ENCODE results near the gene MAP3K14. TPM values are rescaled to one million over a fixed set of nuclear protein-coding genes. Genes with fewer than 3 reads are reported as not detected.
"Not testable (repeated sequence)": the region's sequence is repeated elsewhere in the genome, so short reads cannot be mapped to it uniquely, and the experiment has no call there.

Gene MAP3K14
- total RNA-seq, 4 donors from 2014 or later: 4.1 to 21.7 (median 6.2) TPM

DNA sequence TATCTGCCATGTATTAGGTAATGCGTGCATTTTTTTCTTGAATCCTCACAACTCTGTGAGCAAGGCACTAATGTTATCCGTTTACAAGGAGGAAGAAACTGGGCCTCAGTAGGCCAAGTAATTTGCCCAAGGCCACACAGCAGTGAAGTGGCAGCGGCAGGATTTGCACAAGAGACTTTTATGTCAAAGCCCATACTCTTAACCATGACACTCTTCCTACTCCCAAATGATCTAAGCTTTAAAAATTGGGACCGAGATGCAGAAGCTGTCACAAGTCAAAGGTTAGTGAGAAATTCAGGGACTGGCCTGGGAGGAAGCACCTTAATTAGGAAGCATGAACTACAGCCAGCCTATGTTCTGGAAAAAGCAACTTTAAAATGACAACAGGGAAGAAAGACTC, 10.7 kb downstream of the MAP3K14 start:
- H3K4me3 ChIP-seq (replicated peaks in 1 of 3): no peak overlapping the region
- H3K36me3 ChIP-seq: no peaks in the 10 kb centered on the region
- H3K27me3 ChIP-seq: no peaks in the 10 kb centered on the region
- intact Hi-C loops (cut with DNase I): no loop called here
- H3K9me3 ChIP-seq: no peaks in the 10 kb centered on the region
- 72 to 75% methylated on average over 4 of the region's 4 CpGs for WGBS, 2 donors
- peaks cover 28 to 71% of the 10 kb centered on the region in 2 donors for H3K4me1 ChIP-seq
- TF ChIP-seq POLR2A (IDR thresholded peaks at IDR 0.05): no peak
- TF ChIP-seq, protein P1, sequence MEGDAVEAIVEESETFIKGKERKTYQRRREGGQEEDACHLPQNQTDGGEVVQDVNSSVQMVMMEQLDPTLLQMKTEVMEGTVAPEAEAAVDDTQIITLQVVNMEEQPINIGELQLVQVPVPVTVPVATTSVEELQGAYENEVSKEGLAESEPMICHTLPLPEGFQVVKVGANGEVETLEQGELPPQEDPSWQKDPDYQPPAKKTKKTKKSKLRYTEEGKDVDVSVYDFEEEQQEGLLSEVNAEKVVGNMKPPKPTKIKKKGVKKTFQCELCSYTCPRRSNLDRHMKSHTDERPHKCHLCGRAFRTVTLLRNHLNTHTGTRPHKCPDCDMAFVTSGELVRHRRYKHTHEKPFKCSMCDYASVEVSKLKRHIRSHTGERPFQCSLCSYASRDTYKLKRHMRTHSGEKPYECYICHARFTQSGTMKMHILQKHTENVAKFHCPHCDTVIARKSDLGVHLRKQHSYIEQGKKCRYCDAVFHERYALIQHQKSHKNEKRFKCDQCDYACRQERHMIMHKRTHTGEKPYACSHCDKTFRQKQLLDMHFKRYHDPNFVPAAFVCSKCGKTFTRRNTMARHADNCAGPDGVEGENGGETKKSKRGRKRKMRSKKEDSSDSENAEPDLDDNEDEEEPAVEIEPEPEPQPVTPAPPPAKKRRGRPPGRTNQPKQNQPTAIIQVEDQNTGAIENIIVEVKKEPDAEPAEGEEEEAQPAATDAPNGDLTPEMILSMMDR (IDR thresholded peaks at IDR 0.05): no peak
- DNase-seq: no peak
- peak overlapping the region in 1 of 3 donors; percentile 78 for H3K27ac ChIP-seq

DNA sequence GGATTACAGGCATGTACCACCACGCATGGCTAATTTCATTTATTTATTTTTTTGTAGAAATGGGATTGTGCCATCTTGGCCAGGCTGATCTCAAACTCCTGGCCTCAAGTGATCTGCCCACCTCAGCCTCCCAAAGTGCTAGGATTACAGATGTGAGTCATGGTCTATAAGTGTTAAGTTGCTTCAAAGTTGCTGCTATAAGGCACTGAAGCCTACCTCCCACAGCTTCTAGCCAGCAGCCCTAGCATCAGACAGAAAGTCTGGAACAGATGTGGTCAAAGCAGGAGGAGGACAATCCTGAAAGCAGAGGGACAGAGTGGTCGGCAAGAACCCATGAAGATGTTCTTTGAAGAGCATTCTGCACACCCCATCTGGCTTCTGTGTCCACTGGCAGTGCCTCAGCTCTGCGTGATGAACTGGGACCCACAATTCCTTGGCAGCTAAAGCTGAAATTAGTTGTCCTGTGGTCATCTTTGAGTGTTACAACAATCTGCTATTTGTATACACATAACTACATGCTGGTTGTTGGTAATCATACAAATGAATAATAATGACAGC, 11.2 kb downstream of the MAP3K14 start:
- intact Hi-C loops (cut with DNase I): no loop called here
- Histone ChIP-seq H3K36me3 (no peaks in the 10 kb centered on the region), H3K27ac (peak overlapping the region in 1 of 3 donors; percentile 78), H3K27me3 (no peaks in the 10 kb centered on the region), H3K4me3 (replicated peaks in 1 of 3) (no peak overlapping the region), H3K9me3 (no peaks in the 10 kb centered on the region), H3K4me1 (peaks cover 24 to 66% of the 10 kb centered on the region in 2 donors)
- 79 to 95% methylated on average over 3 of the region's 3 CpGs for WGBS, 2 donors
- TF ChIP-seq POLR2A (IDR thresholded peaks at IDR 0.05): no peak
- TF ChIP-seq, protein P1 (IDR thresholded peaks at IDR 0.05): no peak
- no peak for DNase-seq

DNA sequence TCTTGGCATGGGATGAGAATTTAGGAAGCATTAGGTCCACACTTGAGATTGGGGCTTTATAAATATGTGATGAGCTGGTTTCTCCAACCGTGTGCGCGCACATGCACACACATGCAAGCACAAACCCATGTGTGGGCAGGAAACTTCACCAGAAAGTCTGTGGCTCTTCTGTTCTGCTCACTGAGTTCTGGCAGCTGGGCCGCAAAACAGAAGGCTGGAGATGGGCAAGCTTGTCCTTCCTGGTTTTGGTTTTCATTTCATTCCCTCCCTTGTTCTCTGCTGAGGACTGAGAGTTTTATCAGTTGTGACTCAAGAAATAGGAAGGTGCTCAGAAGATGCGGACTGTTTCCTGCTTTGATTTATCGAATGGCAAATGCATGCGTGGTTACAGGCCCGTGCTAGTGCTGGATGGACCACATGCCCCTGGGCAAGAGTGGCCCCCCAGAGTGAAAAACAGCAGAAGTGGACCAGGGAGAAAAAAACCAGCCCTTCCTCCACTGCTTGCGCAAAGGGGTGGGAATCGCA, 14.1 kb downstream of the MAP3K14 start:
- intact Hi-C loops (cut with DNase I): no loop called here
- TF ChIP-seq POLR2A (IDR thresholded peaks at IDR 0.05): no peak
- TF ChIP-seq, protein P1 (IDR thresholded peaks at IDR 0.05): no peak
- no peak overlapping the region for H3K4me3 ChIP-seq (replicated peaks in 1 of 3)
- no peaks in the 10 kb centered on the region for H3K27me3 ChIP-seq
- 74 to 87% methylated on average over 10 of the region's 10 CpGs for WGBS, 2 donors
- H3K27ac ChIP-seq: peak overlapping the region; percentile 1 to 39 (median 31)
- no peaks in the 10 kb centered on the region for H3K9me3 ChIP-seq
- peaks cover 7 to 51% of the 10 kb centered on the region in 2 donors for H3K4me1 ChIP-seq
- DNase-seq: peak; percentile 30 to 49
- H3K36me3 ChIP-seq: no peaks in the 10 kb centered on the region

DNA sequence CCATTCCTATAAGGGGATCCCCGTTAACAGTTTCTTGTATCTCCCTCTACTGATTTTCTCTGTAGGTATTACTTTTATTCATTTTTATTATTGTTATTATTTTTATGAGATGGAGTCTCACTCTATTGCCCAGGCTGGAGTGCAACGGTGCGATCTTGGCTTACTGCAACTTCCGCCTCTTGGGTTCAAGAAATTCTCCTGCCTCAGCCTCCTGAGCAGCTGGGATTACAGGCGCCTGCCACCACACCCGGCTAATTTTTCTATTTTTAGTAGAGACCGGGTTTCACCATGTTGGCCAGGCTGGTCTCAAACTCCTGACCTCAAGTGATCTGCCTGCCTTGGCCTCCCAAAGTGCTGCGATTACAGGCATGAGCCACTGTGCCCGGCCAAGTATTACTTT, 14.6 kb downstream of the MAP3K14 start:
- H3K4me3 ChIP-seq (replicated peaks in 1 of 3); H3K36me3 ChIP-seq; H3K9me3 ChIP-seq; H3K27me3 ChIP-seq; DNase-seq; intact Hi-C loops (cut with DNase I): not testable (repeated sequence)
- WGBS, 2 donors: 83 to 84% methylated on average over 9 of the region's 9 CpGs
- peak overlapping the region; percentile 1 to 39 (median 31) for H3K27ac ChIP-seq
- peaks cover 4 to 47% of the 10 kb centered on the region in 2 donors for H3K4me1 ChIP-seq

DNA sequence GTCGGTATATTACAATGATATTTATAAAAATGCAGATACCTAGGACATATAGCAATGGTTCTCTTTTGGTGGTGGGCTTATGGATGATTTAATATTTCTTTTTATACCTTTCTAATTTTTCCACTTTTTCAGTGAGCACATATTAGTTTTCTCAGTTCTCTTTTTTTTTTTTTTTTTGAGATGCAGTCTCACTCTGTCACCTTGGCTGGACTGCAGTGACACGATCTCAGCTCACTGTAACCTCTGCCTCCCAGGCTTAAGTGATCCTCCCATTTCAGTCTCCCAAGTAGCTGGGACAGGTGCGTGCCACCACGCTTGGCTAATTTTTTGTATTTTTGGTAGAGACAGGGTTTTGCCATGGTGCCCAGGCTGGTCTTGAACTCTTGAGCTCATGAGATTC, 15.1 kb downstream of the MAP3K14 start:
- H3K4me1 ChIP-seq: peaks cover 5 to 47% of the 10 kb centered on the region in 2 donors
- no peak for DNase-seq
- H3K4me3 ChIP-seq (replicated peaks in 1 of 3): no peak overlapping the region
- intact Hi-C loops (cut with DNase I): no loop called here
- no peak overlapping the region for H3K27ac ChIP-seq
- no peak for TF ChIP-seq POLR2A (IDR thresholded peaks at IDR 0.05)
- TF ChIP-seq, protein P1 (IDR thresholded peaks at IDR 0.05): no peak
- no peaks in the 10 kb centered on the region for H3K9me3 ChIP-seq
- H3K27me3 ChIP-seq: no peaks in the 10 kb centered on the region
- H3K36me3 ChIP-seq: no peaks in the 10 kb centered on the region
- 94 to 96% methylated on average over 4 of the region's 4 CpGs for WGBS, 2 donors

Data from thyroid gland (tissue), 4 donors.